Measurements from ENCODE around the gene RYR1.
"Not testable (repeated sequence)": the region's sequence is repeated elsewhere in the genome, so short reads cannot be mapped to it uniquely, and the experiment has no call there.

Gene RYR1

GRCh38 chr19:38492181-38492813 is 58.8 kb downstream of the RYR1 start:
- no peak for TF ChIP-seq ZFX (IDR thresholded peaks at IDR 0.05; ENCODE audit: borderline replicate concordance)
- no peak for TF ChIP-seq CTCF (IDR thresholded peaks at IDR 0.05)

GRCh38 chr19:38494379-38494778 is 60.9 kb downstream of the RYR1 start:
- TF ChIP-seq CTCF (IDR thresholded peaks at IDR 0.05) (no peak), ZFX (IDR thresholded peaks at IDR 0.05; ENCODE audit: borderline replicate concordance) (no peak)
- H3K27ac ChIP-seq = no peak overlapping the region

More at GRCh38 chr19:38492181-38492813, 58.8 kb downstream of the RYR1 start:
- no peak overlapping the region for H3K27ac ChIP-seq

- not testable (repeated sequence) for H3K27ac ChIP-seq
These were observed 61.9 kb downstream of the RYR1 start for GRCh38 chr19:38495375-38495774.

- TF ChIP-seq ZFX (IDR thresholded peaks at IDR 0.05; ENCODE audit: borderline replicate concordance) (no peak), CTCF (IDR thresholded peaks at IDR 0.05) (no peak)
- no peak overlapping the region for H3K27ac ChIP-seq
These were observed 62.6 kb downstream of the RYR1 start for GRCh38 chr19:38496116-38496515.

- no peak overlapping the region for H3K27ac ChIP-seq
- TF ChIP-seq CTCF (IDR thresholded peaks at IDR 0.05) = no peak
- TF ChIP-seq ZFX (IDR thresholded peaks at IDR 0.05; ENCODE audit: borderline replicate concordance) = no peak
These were observed 63.4 kb downstream of the RYR1 start for GRCh38 chr19:38496603-38497487.

- H3K27ac ChIP-seq = no peak overlapping the region
- TF ChIP-seq ZFX (IDR thresholded peaks at IDR 0.05; ENCODE audit: borderline replicate concordance) (no peak), CTCF (IDR thresholded peaks at IDR 0.05) (no peak)
These were observed 64.4 kb downstream of the RYR1 start for GRCh38 chr19:38497907-38498306.

- no peak overlapping the region for H3K27ac ChIP-seq
- TF ChIP-seq CTCF (IDR thresholded peaks at IDR 0.05) (no peak), ZFX (IDR thresholded peaks at IDR 0.05; ENCODE audit: borderline replicate concordance) (no peak)
These were observed 66.0 kb downstream of the RYR1 start for GRCh38 chr19:38499532-38499931.

Measured in 22Rv1 (cell line).